ENCODE data around the gene TBC1D10B.
A peak's percentile ranks its signal among the peaks of the same experiment; 100 is the strongest.

The TBC1D10B gene

GRCh38 chr16:30395992-30396585, 25.8 kb upstream of the TBC1D10B start:
- no peak for TF ChIP-seq CTCF (IDR thresholded peaks at IDR 0.05)
- Histone ChIP-seq H3K4me3 (peak overlapping the region; percentile 93), H3K27ac (peak overlapping the region; percentile 70 to 92)
- no peak for DNase-seq (ENCODE audit: low spot score)

DNA sequence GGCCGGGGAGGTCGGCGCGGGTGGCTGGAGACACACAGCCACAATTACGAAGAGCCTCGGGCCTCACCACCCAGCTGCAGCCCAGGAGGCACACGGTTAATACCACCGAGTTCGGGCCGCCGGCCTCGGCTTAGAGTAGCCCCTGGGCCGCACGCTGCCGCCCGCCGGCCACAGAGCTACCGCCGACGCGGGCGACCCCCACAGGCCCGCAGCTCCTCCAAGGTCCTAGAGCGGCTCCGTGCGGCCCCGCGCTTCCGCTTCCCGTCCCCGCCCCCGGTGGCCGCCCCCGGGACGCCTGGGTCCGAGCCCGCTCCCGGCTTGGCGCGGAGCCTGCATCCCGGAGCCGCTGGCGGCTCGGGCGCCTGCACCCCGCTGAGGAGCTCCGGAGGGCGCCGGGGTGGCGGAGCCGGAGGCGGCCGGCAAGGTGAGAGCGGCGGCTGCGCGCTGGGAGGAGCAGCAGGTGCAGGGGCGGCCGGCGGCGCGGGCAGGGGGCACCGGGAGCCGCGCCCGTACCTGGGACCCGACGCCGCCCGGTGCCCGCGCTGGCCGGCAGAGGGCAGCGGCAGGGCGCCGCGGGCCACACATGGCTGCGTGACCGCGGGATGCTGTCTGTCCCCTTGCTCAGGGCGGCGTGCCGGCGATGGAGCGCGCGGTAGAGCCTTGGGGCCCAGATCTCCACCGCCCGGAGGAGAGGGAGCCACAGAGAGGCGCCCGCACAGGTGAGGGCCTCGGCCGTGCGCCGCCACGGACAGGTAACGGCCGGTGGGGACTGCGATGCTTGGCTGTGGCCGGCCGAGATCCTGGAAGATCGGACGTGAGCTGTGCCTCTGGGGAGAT, 25.1 kb upstream of the TBC1D10B start, which contains the start of gene ZNF48:
Gene ZNF48 (plus strand): TSS at position 266 of the 837 bp plus-strand sequence. CDS start 375 bp downstream, at position 641.
- TF ChIP-seq CTCF (IDR thresholded peaks at IDR 0.05), result no peak
- Histone ChIP-seq H3K27ac (peak within 1 kb of the TSS; percentile 70 to 92), H3K4me3 (peak within 1 kb of the TSS; percentile 93)
- peak; percentile 89 for DNase-seq (ENCODE audit: low spot score)

GRCh38 chr16:30394592-30395154, 24.4 kb upstream of the TBC1D10B start:
- no peak for TF ChIP-seq CTCF (IDR thresholded peaks at IDR 0.05)
- peak overlapping the region; percentile 70 to 92 for H3K27ac ChIP-seq
- H3K4me3 ChIP-seq, result peak overlapping the region; percentile 93
- DNase-seq (ENCODE audit: low spot score), result no peak

- Histone ChIP-seq H3K4me3 (no peak overlapping the region), H3K27ac (no peak overlapping the region)
- no peak for TF ChIP-seq CTCF (IDR thresholded peaks at IDR 0.05)
- DNase-seq (ENCODE audit: low spot score), result no peak
Measured at GRCh38 chr16:30383521-30383920, 13.2 kb upstream of the TBC1D10B start.

- TF ChIP-seq CTCF (IDR thresholded peaks at IDR 0.05), result no peak
- Histone ChIP-seq H3K27ac (no peak within 1 kb of the TSS), H3K4me3 (no peak within 1 kb of the TSS)
- DNase-seq (ENCODE audit: low spot score), result no peak
Measured at GRCh38 chr16:30382111-30382881, 12.0 kb upstream of the TBC1D10B start, which contains the start of gene SEPTIN1. TSS of gene SEPTIN1 (minus strand) at chr16:30382561. CDS start at chr16:30382542, 19 bp downstream.

DNA sequence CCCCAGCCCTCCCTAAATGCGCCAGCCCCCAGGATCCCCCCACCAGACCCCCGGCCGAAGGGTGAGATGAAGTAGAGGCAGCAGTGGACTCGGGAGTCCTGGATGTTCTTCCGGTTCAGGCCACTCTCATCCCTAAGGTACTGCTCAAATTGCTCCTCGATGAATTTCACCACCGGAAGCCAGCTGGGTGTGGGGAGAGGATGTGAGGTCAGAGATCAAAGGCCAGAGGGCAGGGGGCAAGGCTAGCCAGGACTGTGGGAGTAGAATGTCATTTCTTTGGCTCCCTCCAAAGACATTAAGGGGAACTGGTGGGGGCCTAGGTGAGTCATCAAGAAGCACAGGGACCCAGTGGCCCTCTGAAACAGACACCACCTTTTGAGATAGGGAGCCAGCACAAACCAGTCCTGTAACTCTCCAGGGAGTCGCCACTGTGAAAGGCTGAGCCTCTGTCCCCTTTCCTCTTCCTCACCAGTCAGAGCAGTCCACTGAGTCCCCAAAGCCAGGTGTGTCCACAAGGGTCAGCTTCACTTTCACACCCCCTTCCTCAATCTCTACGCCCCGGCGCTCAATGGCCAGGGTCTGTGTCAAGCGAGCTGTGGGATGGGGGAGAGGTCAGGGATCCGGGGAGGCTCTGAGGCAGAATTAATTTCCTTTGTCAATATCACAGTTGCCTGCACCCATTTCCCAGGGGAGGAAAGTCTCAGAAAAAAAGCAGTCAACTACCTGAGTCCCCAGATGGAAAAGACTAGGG, 11.2 kb upstream of the TBC1D10B start:
- no peak for TF ChIP-seq CTCF (IDR thresholded peaks at IDR 0.05)
- H3K27ac ChIP-seq, result no peak overlapping the region
- no peak overlapping the region for H3K4me3 ChIP-seq
- no peak for DNase-seq (ENCODE audit: low spot score)

All from coronary artery (tissue), 2 donors.